NT2/D1 (cell line): ENCODE measurements around the gene NELFB.
A peak's percentile ranks its signal among the peaks of the same experiment; 100 is the strongest.

Source experiments
- DNase-seq: peaks from one replicate; pipeline ENCODE4 v3.0.0-alpha.2; 2011; ENCODE audit warnings: low read depth, low spot score
- H3K27me3 ChIP-seq: 2 replicates; pipeline ENCODE4 v1.6.0; 2011; ENCODE audit warnings: mild to moderate bottlenecking; ENCODE audit not compliant: insufficient read length, insufficient read depth
- H3K36me3 ChIP-seq: 2 replicates; pipeline ENCODE4 v1.6.1; 2011; ENCODE audit warnings: mild to moderate bottlenecking, low read length, mixed read lengths; ENCODE audit not compliant: insufficient read depth, insufficient read length
- H3K4me1 ChIP-seq: 2 replicates; pipeline ENCODE4 v1.5.1; 2011; ENCODE audit not compliant: insufficient read depth, insufficient read length
- H3K4me3 ChIP-seq: 2 replicates; pipeline ENCODE4 v1.5.1; 2011; ENCODE audit warnings: low read depth; ENCODE audit not compliant: insufficient read length
- H3K9ac ChIP-seq: 2 replicates; pipeline ENCODE4 v1.6.0; 2011; ENCODE audit warnings: low read depth; ENCODE audit not compliant: insufficient read length
- H3K9me3 ChIP-seq: 2 replicates; pipeline ENCODE4 v1.5.1; 2011; ENCODE audit warnings: mild to moderate bottlenecking, low read length; ENCODE audit not compliant: insufficient read depth
- SUZ12 ChIP-seq: IDR thresholded peaks from 2 replicates; pipeline ENCODE4 v1.6.1; 2011; ENCODE audit not compliant: insufficient read length, insufficient read depth; ENCODE audit errors: extremely low read depth
- YY1 ChIP-seq: IDR thresholded peaks from 2 replicates; pipeline ENCODE4 v1.6.1; 2011; ENCODE audit not compliant: insufficient read length, insufficient read depth
- ZNF274 ChIP-seq: IDR thresholded peaks from 2 replicates; pipeline ENCODE4 v1.6.1; 2011; ENCODE audit warnings: mild to moderate bottlenecking, low read depth, low read length

Gene NELFB

GRCh38 chr9:137297966-137298365 lies 42.8 kb downstream of the NELFB start:
- H3K9me3 ChIP-seq = peaks cover 5% of the 10 kb centered on the region; the same call in 1 of the 2 replicates
- peaks cover 24% of the 10 kb centered on the region for H3K27me3 ChIP-seq
- TF ChIP-seq YY1 (no peak), ZNF274 (no peak), SUZ12 (no peak)
- DNase-seq = no peak
- peak overlapping the region; percentile 46 for H3K9ac ChIP-seq
- peaks cover 7% of the 10 kb centered on the region for H3K36me3 ChIP-seq
- no peak overlapping the region for H3K4me3 ChIP-seq
- peaks cover 30% of the 10 kb centered on the region for H3K4me1 ChIP-seq

DNA sequence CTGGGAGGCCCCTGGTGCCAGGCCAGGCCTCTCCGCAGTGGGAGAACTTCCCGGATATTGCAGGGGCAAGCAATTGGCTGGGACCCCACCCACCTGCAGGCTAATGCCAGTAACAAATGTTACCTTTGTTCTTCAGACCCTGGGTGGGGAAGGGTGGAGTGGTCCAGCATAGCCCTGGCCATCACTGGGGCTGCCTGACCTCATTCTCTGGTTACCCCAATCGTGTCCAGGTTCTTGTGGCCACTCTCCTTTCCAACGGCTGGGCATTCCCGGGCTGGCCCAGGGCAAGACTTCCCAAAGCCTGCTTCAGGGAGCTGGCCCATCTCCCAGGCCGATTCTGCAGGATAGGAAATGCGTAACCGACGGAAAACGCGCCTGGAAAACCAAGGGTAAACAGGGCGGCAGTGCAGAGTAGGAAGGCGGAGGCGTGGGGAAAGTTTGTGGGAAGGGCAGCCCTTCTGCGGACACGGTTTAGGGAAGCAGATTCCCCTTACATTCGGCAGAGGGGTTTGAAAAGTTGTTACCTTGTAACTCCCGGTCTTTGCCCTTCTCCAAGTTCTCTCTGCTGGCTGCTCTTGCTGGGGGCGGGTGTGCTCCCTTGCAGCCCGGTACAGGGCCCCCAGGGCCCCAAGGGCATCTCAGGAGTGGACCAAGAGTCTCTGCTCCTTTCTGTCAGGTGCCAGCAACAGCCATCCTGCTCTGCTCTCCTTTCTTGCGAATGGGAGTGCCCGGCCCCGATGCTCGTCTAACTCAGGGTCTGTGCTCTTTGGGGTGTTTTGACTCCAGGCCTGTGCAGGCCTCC lies 43.5 kb downstream of the NELFB start:
- Histone ChIP-seq H3K9me3 (peaks cover 5% of the 10 kb centered on the region; the same call in 1 of the 2 replicates), H3K4me1 (peaks cover 36% of the 10 kb centered on the region), H3K36me3 (peaks cover 7% of the 10 kb centered on the region), H3K9ac (peak overlapping the region; percentile 65), H3K4me3 (peak overlapping the region; percentile 16), H3K27me3 (peaks cover 31% of the 10 kb centered on the region)
- TF ChIP-seq YY1 (no peak), ZNF274 (no peak), SUZ12 (no peak)
- no peak for DNase-seq

DNA sequence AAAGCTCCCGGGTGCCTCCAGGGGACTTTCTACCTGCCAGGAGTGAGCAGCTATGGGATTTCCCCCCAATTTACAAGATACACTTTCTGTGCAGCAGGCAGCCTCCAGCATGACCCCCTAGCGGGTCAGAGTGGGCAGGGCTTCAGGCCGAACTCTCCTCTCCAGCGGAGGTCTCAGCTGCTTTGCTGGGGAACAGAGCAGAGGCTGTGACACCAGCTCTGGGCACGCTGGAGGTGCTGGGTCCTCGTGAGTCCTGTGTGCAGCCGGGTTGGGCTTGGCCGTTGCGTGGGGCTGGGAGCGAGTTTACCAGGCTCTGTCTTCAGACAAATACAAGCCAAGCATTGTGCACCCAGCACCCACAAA lies 44.1 kb downstream of the NELFB start:
- no peak for DNase-seq
- H3K36me3 ChIP-seq = peaks cover 7% of the 10 kb centered on the region
- peaks cover 2% of the 10 kb centered on the region; the same call in 1 of the 2 replicates for H3K9me3 ChIP-seq
- peaks cover 36% of the 10 kb centered on the region for H3K27me3 ChIP-seq
- H3K4me1 ChIP-seq = peaks cover 42% of the 10 kb centered on the region
- H3K9ac ChIP-seq = peak overlapping the region; percentile 65
- TF ChIP-seq SUZ12 (no peak), YY1 (no peak), ZNF274 (no peak)
- H3K4me3 ChIP-seq = peak overlapping the region; percentile 0

DNA sequence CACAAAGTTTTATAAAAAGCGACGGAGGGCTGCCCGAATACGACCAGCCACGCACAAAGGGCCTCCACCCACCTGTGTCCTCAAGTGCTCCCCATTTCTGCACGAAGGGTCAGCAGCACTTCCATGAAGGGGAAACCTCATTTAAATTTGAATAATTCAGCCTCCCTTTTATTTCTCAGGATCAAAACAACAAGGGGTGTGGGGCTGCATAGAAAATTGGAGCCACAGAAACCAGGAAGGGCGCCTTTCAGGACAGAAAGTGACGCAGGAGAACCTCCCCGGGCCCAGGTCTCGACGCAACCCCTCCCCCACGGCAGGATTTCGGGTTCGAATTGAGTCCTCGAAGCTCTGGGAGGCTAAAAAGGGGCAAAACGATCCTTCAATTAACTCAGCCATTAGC lies 44.8 kb downstream of the NELFB start:
- no peaks in the 10 kb centered on the region for H3K9me3 ChIP-seq
- TF ChIP-seq YY1 (no peak), ZNF274 (no peak), SUZ12 (no peak)
- DNase-seq = no peak
- peaks cover 47% of the 10 kb centered on the region for H3K4me1 ChIP-seq
- peaks cover 30% of the 10 kb centered on the region for H3K27me3 ChIP-seq
- H3K36me3 ChIP-seq = peaks cover 7% of the 10 kb centered on the region
- peak overlapping the region; percentile 99 for H3K9ac ChIP-seq
- peak overlapping the region; percentile 98 for H3K4me3 ChIP-seq

DNA sequence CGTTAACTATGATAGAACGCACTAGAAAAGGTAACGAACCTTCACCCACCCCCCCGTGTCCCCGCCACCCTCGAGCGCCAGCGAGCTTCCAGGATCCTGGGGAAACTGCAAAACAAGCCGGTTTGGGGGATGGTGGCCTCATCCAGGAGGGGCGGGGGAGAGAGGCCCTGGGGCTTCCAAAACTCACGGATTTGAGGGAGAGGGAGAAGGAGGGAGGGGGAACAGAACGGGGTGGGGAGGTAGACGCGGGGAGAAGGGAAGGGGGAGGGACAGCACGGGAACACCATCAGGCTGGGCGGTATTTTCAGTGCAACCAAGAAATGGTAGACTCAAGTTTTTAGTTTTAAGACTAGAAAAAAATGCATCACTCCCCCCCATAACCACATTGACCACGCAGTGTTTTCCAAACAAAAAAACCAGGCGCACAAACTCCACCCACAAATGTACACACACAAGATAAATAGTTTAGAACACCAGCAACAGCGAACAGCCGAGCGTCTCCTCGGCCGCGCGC lies 45.5 kb downstream of the NELFB start:
- Histone ChIP-seq H3K27me3 (peaks cover 27% of the 10 kb centered on the region), H3K9me3 (no peaks in the 10 kb centered on the region), H3K36me3 (peaks cover 7% of the 10 kb centered on the region), H3K4me3 (peak overlapping the region; percentile 98), H3K4me1 (peaks cover 51% of the 10 kb centered on the region), H3K9ac (peak overlapping the region; percentile 99)
- DNase-seq = no peak
- no peak for TF ChIP-seq ZNF274
- no peak for TF ChIP-seq YY1
- no peak for TF ChIP-seq SUZ12

DNA sequence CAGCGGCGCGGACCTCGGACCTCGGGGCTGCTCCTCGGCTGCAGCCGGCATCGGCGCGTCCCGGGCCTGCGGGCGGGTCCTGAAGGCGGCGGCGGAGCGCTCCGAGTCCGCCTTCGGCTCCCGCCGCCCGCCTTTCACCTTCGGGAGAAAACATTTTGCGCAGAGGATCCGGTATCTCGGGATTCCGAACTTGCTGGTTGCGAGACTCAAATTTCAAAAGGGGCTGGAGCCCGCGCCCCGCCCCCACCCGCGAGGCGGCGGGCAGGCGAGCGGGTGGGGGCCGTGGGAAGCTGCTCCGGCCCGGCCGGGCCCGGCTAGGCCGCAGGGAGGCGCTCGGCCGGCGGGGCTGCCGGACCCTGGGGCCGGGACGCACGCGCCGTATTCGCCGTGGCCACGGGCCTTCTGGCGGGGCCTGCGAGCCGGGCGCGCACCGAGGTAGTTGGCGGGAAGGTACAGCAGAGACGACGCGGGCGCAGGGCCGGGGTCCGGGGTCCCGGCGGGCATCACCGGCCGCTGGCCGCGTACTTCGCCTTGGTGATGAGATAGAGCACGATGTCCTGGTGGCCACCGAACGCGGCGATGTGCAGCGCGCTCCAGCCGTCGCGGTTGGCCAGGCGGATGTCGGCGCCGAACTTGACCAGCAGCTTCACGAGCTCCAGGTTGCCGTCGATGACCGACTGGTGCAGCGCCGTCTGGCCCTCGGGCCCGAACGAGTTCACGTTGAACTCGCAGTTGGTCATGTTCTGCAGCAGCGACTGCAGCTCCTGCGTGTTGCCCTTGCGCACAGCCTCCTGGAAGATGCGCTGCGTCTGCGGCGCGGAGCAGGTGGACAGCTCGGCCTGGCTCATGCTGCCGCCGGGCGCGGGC lies 46.2 kb downstream of the NELFB start:
- Histone ChIP-seq H3K9ac (peak overlapping the region; percentile 99), H3K4me1 (peaks cover 56% of the 10 kb centered on the region), H3K36me3 (peaks cover 7% of the 10 kb centered on the region), H3K4me3 (peak overlapping the region; percentile 98), H3K27me3 (peaks cover 26% of the 10 kb centered on the region), H3K9me3 (no peaks in the 10 kb centered on the region)
- no peak for TF ChIP-seq YY1
- no peak for TF ChIP-seq SUZ12
- no peak for TF ChIP-seq ZNF274
- no peak for DNase-seq

DNA sequence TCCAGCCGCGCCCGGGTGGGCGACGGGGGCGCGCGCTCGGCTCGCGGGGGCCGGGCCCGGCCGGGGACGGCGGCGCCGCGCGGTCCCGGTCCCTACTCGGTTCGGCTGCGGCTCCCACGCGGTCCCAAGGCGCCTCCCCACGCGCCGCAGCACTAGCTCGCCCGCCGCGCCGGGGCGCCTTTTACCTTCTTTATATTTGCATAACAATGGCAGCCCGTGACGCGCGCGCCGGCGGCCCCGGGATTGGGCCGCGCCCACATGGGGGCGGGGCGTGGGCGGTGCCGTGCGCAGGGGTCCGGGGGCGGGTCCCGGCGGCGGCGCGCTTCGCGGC lies 47.0 kb downstream of the NELFB start, which contains the start of gene NRARP:
NRARP (minus strand) TSS at position 154 of the 331 bp plus-strand sequence. CDS start 343 bp downstream, outside the sequence.
- H3K9me3 ChIP-seq = no peaks in the 10 kb centered on the region
- TF ChIP-seq ZNF274 (no peak), YY1 (no peak), SUZ12 (no peak)
- peaks cover 20% of the 10 kb centered on the region for H3K27me3 ChIP-seq
- H3K9ac ChIP-seq = peak within 1 kb of the TSS; percentile 99
- peak within 1 kb of the TSS; percentile 98 for H3K4me3 ChIP-seq
- peaks cover 7% of the 10 kb centered on the region for H3K36me3 ChIP-seq
- peaks cover 54% of the 10 kb centered on the region for H3K4me1 ChIP-seq
- no peak for DNase-seq
